ENCODE data around the gene SF3A2.

The SF3A2 gene

GRCh38 chr19:2255112-2255845 lies 18.7 kb downstream of the SF3A2 start:
- DNase-seq: no peak

- DNase-seq: no peak
These were observed 19.5 kb downstream of the SF3A2 start, which contains the start of gene JSRP1 for GRCh38 chr19:2255982-2256685. TSS of gene JSRP1 (minus strand) at chr19:2256417. CDS start at chr19:2255314, 1,103 bp downstream.

DNA sequence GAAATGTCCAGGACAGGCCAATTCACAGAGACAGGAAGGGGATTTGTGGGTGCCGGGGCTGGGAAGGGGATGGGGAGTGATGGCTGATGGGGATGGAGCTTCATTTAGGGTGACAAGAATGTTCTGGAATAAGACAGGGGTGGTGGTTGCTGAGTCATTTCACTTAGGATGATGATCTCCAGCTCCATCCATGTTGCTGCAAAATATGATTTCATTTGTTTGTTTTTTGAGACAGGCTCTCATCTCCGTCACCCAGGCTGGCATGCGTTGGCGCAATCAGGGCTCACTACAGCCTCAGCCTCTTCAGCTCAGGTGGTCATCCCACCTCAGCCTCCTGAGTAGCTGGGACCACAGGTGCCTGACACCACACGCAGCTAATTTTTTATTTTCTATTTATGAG lies 22.7 kb downstream of the SF3A2 start:
- no peak for DNase-seq

DNA sequence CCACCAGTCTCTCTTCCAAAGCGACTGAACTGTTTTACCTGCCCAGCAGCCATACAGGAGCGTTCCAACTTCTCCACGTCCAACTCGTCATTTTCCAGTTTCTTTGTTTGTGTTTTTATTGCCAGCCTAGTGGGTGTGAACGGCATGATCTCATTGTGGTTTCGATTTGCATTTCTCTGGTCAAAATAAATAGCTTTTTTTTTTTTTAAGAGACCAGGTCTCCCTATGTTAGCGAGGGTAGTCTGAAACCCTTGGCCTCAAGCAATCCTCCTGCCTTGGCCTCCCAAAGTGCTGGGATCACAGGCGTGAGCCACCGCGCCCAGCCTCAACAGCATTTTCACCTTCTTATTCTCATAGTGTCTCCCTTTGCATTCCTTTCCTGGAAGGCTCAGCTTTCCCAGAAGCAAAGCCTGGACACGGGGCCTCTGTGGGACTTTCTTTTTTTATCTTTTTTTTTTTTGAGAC lies 23.7 kb downstream of the SF3A2 start:
- no peak for DNase-seq

DNA sequence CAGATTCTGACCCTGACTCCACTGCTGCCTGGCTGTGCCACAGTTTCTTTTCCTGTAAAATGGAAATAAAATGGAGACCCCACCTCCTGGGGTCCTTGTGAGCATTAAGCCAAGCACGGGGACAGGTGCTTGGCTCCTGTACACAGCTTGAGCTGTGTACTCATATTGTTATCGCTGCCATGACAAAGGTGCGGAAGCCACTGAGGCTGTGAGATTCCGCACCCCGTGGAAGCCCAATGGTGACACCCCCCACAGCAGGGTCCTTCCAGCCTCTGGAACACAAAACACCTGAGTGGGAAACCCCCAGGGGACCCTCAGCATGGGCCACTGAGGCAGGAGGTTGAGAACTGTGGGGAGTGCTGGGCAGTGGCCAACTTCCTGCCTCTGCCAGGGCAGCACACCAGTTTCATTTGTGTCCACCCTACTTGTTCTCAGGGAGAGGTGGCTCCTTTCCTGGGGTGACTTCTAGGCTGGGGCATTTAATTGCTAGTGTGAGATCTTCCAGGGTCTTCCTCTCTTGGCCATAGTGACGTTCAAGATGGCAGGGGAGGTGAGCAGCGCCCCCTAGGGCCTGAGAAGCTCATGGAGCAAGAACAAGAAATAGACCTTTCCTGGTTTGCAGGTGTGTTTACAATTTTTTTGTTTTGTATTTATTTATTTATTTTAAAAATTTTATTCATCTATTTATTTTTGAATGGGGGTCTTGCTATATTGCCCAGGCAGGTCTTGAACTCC lies 25.0 kb downstream of the SF3A2 start:
- no peak for DNase-seq

DNA sequence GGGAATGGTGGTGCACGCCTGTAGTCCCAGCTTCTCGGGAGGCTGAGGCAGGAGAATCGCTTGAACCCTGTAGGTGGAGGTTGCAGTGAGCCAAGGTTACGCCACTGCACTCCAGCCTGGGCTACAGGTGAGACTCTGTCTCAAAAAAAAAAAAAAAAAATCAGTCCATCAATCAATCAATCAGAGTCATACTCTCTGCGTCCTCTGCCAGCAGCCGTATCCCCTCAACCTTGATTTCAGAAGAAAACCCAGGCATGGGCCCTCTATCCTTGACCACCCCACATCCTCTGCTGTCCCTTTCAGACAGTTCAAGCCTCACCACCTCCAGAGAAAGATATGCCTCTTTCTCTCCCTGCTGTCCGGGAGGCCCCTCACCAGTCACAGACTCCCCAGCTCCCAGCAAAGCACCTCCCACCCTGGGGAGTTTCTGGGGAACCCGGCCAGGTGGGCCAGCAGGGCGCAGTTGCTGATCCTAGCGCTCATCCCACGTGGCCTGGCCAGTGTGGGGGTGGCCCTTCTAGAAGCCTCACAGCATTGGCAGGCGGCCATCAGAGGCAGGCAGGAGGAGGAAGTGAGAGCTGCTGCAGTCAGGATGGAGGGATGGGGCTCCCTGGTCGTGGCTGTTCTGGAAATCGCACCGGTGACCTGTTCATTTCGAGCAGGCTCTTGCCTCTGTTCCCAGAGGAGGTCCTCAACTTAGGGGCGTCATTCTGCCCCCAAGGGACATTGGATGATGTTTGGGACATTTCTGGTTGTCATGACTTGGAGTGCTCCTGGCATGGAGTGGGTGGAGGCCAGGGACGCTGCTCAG lies 29.8 kb downstream of the SF3A2 start:
- no peak for DNase-seq

GRCh38 chr19:2268480-2268830 lies 31.8 kb downstream of the SF3A2 start:
- DNase-seq: no peak

GRCh38 chr19:2268861-2269243 lies 32.2 kb downstream of the SF3A2 start:
- DNase-seq: no peak

GRCh38 chr19:2269244-2270156 lies 32.9 kb downstream of the SF3A2 start:
- DNase-seq: peak; percentile 98

- DNase-seq: no peak
These were observed 33.5 kb downstream of the SF3A2 start for GRCh38 chr19:2270157-2270422.

DNA sequence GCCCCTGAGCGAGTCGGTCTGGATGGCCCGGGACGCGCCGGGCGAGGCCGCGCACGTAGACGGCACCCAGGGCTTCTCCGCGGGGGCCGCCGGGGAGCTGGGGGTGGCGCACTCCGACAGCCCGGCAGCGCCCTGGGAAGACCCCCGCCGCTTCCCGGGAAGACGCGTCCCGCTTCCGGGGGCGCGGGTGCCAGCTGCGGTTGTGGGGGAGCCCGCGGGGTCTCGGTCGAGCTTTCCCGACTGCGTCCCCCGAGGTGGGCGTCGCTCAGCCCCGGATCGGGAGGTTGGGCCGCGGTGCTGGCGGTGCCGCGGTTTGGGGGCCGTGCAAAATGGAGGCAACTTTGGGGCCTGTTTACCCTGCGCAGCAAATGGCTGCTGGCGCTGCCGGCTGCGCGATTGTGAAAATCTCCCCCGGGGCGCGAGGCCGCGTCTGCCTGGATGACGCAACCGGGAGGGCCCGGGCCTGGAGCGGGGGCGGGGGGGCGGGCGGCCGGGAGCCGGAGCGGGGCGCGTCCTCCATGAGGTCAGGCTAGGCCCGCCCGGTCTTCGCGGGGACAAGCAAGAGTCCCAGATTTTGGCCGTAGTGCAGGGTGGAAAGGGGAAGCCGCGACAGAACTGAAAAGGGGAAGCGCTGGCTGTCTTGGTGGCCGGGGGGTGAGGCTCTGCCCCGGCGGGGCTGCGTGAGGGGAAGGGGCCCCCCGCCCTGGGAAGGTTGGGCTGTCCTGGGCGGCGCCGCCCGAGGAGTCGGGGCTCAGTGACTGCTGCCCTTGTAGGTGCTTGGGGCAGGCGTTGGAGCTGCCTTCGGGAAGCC lies 34.0 kb downstream of the SF3A2 start:
- peak; percentile 83 for DNase-seq

GRCh38 chr19:2271234-2272103 lies 34.8 kb downstream of the SF3A2 start:
- DNase-seq: no peak

DNA sequence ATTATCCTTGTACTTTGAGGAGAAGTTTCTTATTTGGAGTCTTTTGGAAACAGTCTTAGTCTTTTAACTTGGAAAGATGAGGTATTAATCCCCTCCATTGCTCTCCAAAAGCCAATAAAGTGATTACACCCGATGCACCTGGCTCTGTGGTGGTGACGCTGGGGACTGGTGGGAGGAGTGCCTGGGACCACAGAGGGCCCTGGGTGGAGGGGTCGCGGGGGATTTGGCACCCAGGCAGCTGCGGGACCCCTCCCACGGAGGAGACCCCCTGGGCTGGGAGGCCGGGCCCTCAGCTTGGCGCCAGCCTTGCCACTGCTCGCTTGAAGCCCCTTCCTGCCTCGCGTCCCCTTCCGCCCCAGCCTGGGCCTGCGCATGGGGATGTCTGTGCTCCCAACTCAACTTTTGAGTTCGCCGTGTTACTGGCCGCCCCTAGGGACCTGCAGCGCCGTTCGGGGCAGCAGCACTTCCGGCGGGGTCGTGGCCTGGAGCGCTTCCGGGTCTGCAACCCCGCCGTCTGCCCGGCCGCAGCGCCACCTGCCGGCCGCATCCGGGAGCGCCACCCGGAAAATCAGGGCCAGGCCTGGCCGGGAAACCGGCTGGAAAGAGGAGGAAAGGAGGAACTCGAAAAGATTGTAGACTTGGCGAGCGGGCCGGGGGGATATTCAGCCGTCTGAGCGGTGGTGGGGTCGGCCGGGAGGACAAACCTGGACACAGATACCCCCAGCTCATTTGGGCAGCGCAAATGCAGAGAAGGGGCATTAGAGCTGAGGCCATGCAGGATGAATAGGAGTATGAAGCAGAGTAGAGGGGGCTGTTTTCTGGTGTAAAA lies 36.9 kb downstream of the SF3A2 start:
- DNase-seq: peak; percentile 95

DNA sequence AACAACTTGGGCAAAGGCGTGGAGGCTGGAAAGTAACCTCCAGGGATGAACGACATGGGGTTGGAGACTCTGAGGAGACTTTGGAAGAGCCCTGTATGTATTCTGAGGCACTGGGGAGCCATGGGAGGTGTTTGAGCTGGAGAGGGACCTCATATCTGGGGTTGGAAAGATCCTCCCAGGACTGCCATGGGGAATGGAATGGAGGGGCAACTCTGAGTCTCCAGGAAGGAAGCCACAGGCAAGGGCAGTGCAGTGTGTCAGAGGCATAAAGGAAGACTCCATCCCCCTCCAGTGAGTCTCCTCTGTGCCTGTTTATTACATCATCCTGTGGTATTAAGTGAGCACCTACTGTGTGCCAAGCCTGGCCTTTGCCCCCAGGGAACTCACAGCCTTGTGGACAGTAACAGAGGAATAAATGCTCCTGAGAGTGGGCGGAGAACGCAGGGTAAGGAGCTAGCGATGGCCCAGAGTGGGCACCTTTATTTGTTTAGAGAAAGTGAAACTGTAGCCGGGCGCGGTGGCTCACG lies 37.6 kb downstream of the SF3A2 start:
- peak; percentile 41 for DNase-seq

GRCh38 chr19:2274931-2275535 lies 38.4 kb downstream of the SF3A2 start:
- peak; percentile 91 for DNase-seq

- DNase-seq: peak; percentile 48
These were observed 39.2 kb downstream of the SF3A2 start for GRCh38 chr19:2275588-2276428.

DNA sequence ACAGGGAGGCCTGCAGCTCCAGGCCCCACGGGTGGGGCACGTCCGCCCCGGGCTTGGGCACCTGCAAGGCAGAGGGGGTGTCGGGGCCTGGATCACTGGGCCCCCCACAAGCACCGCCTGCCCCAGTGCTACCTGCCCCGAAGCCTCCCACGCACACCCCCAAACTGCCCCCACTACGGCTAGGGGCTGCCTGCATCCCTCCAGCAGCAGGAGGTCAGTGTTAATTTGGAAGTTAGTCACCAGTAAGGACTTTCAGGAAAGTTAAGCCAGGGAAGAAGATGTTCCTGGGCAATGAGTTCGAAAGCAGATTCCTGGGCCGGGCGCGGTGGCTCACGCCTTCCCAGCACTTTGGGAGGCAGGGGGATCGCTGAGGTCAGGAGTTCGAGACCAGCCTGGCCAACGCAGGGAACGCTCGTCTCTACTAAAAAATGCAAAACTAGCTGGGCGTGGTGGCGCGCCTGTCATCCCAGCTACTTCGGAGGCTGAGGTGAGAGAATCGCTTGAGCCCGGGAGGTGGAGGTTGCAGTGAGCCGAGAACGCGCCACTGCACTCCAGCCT lies 39.9 kb downstream of the SF3A2 start:
- DNase-seq: peak; percentile 52

Measured in islet precursor cell (in vitro differentiated cells).